D721Med (cell line): Measurements from ENCODE around the gene GAS7.

Experiments
- DNase-seq: peaks from one replicate; pipeline ENCODE4 v3.0.0; 2011; ENCODE audit warnings: low spot score; ENCODE audit not compliant: insufficient read length
- FAIRE-seq: peaks from 2 replicates; lab custom pipeline; 2011; peaks lifted over from hg19 to GRCh38; lab: Jason Lieb, UNC
- TF ChIP-seq, protein P1 (sequence below): IDR thresholded peaks from 2 replicates; pipeline ENCODE4 v1.5.1; 2012; ENCODE audit warnings: mild to moderate bottlenecking, control low read depth; ENCODE audit not compliant: insufficient read depth; ENCODE audit errors: missing control alignments

The GAS7 gene

GRCh38 chr17:9907883-9908648, 290.3 kb downstream of the GAS7 start:
- DNase-seq: no peak
- TF ChIP-seq, protein P1, sequence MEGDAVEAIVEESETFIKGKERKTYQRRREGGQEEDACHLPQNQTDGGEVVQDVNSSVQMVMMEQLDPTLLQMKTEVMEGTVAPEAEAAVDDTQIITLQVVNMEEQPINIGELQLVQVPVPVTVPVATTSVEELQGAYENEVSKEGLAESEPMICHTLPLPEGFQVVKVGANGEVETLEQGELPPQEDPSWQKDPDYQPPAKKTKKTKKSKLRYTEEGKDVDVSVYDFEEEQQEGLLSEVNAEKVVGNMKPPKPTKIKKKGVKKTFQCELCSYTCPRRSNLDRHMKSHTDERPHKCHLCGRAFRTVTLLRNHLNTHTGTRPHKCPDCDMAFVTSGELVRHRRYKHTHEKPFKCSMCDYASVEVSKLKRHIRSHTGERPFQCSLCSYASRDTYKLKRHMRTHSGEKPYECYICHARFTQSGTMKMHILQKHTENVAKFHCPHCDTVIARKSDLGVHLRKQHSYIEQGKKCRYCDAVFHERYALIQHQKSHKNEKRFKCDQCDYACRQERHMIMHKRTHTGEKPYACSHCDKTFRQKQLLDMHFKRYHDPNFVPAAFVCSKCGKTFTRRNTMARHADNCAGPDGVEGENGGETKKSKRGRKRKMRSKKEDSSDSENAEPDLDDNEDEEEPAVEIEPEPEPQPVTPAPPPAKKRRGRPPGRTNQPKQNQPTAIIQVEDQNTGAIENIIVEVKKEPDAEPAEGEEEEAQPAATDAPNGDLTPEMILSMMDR: no peak
- no peak for FAIRE-seq

GRCh38 chr17:9907131-9907530, 291.3 kb downstream of the GAS7 start:
- TF ChIP-seq, protein P1: no peak
- no peak for FAIRE-seq
- no peak for DNase-seq

- DNase-seq: no peak
Measured at GRCh38 chr17:9906616-9907015, 291.8 kb downstream of the GAS7 start.

DNA sequence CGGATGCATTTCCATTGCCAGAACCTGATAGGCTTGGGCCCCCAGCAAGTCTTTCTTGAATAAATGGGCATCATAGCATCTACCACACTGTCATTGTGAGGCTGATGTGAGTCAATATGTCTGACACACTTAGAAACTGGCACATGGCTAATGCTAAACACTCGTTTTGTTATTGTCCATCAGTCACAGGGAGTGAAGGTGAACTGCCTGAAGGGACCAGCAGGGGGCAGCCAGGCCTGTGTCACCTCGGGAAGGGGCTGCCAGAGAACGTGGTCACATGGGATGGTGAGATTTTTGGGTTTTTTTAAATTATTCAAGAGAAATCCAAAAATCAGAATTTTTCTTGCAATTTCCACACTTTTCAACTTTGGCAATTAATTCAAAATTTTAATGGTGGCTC, 292.5 kb downstream of the GAS7 start:
- FAIRE-seq: no peak
- no peak for DNase-seq
- TF ChIP-seq, protein P1: peak; percentile 41

More at GRCh38 chr17:9906616-9907015, 291.8 kb downstream of the GAS7 start:
- TF ChIP-seq, protein P1: no peak
- no peak for FAIRE-seq

- DNase-seq (no peak), FAIRE-seq (no peak)
- TF ChIP-seq, protein P1: no peak
Measured at GRCh38 chr17:9905078-9905415, 293.4 kb downstream of the GAS7 start, which contains the start of gene RCVRN. Gene RCVRN (minus strand): TSS chr17:9905271. CDS start chr17:9905180, 91 bp downstream.

DNA sequence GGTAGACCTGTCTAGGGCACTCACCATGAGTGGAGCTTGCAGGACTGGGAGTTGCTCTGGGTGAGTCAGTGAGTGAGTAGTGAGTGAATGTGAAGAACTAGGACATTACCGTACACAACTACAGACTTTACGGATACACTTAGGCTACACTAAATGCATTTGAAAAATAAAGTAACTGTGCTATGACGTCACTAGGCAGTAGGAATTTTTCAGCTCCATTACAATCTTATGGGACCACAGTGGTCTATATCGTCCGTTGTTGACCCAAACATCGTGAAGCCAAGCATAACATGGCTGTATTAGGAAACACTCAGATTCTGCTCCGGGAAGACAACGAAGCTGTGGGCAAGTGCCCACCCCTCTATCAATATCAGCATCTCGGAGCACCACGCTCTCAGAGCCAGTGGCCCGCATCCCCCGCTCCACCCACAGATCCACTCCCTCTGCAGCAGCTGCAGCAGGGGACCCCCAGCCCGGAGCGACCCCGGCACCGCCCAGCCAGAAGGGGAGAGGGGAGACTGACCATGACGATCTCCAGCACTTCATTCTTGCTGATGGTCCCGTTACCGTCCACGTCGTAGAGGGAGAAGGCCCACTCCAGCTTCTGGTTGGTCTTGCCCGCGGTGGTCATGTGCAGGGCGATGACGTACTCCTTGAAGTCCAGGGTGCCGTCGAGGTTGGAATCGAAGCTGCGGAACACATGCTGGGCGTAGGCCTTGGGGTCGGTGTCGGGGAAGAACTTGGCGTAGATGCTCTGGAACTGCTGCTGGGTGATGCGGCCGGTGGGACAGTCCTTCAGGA, 293.9 kb downstream of the GAS7 start:
- DNase-seq: no peak
- FAIRE-seq: no peak
- TF ChIP-seq, protein P1: no peak

DNA sequence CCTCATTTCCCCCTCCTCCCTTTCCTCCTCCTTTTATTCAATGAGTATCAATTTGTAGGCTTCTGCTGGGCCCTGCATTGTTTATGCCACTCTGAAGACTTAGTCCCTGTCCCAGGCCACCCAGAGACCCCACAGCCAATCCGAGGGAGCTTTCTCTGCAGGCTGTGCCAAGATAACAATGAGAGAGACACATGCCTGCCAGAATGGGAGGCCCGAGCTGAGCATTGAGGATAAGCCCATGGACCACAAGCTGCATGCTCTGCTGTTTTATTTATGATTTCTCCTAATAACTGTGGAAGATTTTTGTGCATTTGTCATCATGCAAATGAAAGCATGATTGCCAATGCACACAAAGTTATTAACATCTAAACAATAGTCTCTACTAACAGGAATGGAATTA, 296.3 kb downstream of the GAS7 start:
- TF ChIP-seq, protein P1: no peak
- DNase-seq (no peak), FAIRE-seq (no peak)
